NCI-H1417 (cell line): ENCODE results near the gene STXBP6.

Experiments used
- DNase-seq, 3 experiments: peaks; one replicate each; lab custom pipeline; 2025; lab: John Stamatoyannopoulos, UW

STXBP6 gene

GRCh38 chr14:24915403-24915921 lies 134.5 kb downstream of the STXBP6 start:
- no peak for DNase-seq

GRCh38 chr14:24913746-24914145 lies 136.2 kb downstream of the STXBP6 start:
- no peak for DNase-seq

- peak in 1 of 3 experiments; percentile 17 for DNase-seq
Measured at GRCh38 chr14:24913021-24913420, 136.9 kb downstream of the STXBP6 start.

- DNase-seq, result peak in 1 of 3 experiments; percentile 20
Measured at GRCh38 chr14:24911324-24912109, 138.4 kb downstream of the STXBP6 start.

GRCh38 chr14:24910408-24910986 lies 139.4 kb downstream of the STXBP6 start:
- no peak for DNase-seq

- DNase-seq, result no peak
Measured at GRCh38 chr14:24909523-24910302, 140.2 kb downstream of the STXBP6 start.

GRCh38 chr14:24908592-24909236 lies 141.2 kb downstream of the STXBP6 start:
- no peak for DNase-seq

- DNase-seq, result no peak
Measured at GRCh38 chr14:24904533-24904932, 145.4 kb downstream of the STXBP6 start.

- no peak for DNase-seq
Measured at GRCh38 chr14:24903337-24903736, 146.6 kb downstream of the STXBP6 start.

GRCh38 chr14:24900269-24901100 lies 149.5 kb downstream of the STXBP6 start:
- DNase-seq, result no peak

GRCh38 chr14:24897793-24898192 lies 152.2 kb downstream of the STXBP6 start:
- no peak for DNase-seq

GRCh38 chr14:24895622-24896021 lies 154.3 kb downstream of the STXBP6 start:
- no peak for DNase-seq

- no peak for DNase-seq
Measured at GRCh38 chr14:24895243-24895583, 154.7 kb downstream of the STXBP6 start.

- no peak for DNase-seq
Measured at GRCh38 chr14:24894583-24895242, 155.2 kb downstream of the STXBP6 start.

- DNase-seq, result no peak
Measured at GRCh38 chr14:24892497-24893051, 157.4 kb downstream of the STXBP6 start.

- DNase-seq, result no peak
Measured at GRCh38 chr14:24891987-24892496, 157.9 kb downstream of the STXBP6 start.

- no peak for DNase-seq
Measured at GRCh38 chr14:24890716-24891115, 159.2 kb downstream of the STXBP6 start.

- no peak for DNase-seq
Measured at GRCh38 chr14:24889843-24890242, 160.1 kb downstream of the STXBP6 start.

- no peak for DNase-seq
Measured at GRCh38 chr14:24888532-24888931, 161.4 kb downstream of the STXBP6 start.

- DNase-seq, result no peak
Measured at GRCh38 chr14:24887623-24888304, 162.2 kb downstream of the STXBP6 start.
